SK-N-SH (cell line): Measurements from ENCODE around the gene PXDN. TPM values are rescaled to one million over a fixed set of nuclear protein-coding genes. Genes with fewer than 3 reads are reported as not detected.

Source experiments
- CTCF ChIA-PET: fragments of 300-600, 350-600 bp; formaldehyde crosslinking; extraction: SDS; loops from one replicate; lab custom pipeline; 2021; lab: Yijun Ruan, JAX
- POLR2A ChIA-PET: fragments of 350-600 bp; sonication (Branson Sonifier 250); formaldehyde crosslinking; extraction: SDS; loops from one replicate; lab custom pipeline; 2020; ENCODE audit warnings: antibody characterized with exemption, inconsistent platforms; lab: Yijun Ruan, JAX
- DNase-seq: peaks from one replicate; pipeline ENCODE4 v3.0.0; 2012
- H2AFZ ChIP-seq: fragments of 200-600 bp; sonication (generic); 2 replicates; pipeline ENCODE4 v1.8.1; 2016; ENCODE audit warnings: antibody characterized with exemption, mild to moderate bottlenecking, low read depth
- H3F3A ChIP-seq: fragments of 200-600 bp; sonication (generic); replicated peaks from 2 replicates; pipeline ENCODE3; 2016; ENCODE audit warnings: antibody characterized with exemption, mild to moderate bottlenecking; ENCODE audit not compliant: insufficient read depth
- H3K27ac ChIP-seq, 2 experiments: fragments of 200-500 bp in 1 of 2; fragments of 200-600 bp in 1 of 2; sonication (Bioruptor generic) in 1 of 2; sonication (generic), shearing (Covaris generic) in 1 of 2; 2 replicates each; pipeline versions ENCODE4 v1.5.1 to v1.6.1; 2014 to 2016; ENCODE audit warnings: low read depth in 2 of 2, inconsistent platforms in 1 of 2, low read length in 1 of 2, mild to moderate bottlenecking in 1 of 2, mixed read lengths in 1 of 2
- H3K27me3 ChIP-seq: fragments of 200-600 bp; sonication (generic), shearing (Covaris generic); 2 replicates; pipeline ENCODE4 v1.6.1; 2016; ENCODE audit warnings: mixed run types; ENCODE audit not compliant: insufficient read depth
- H3K36me3 ChIP-seq, 2 experiments: fragments of 200-500 bp in 1 of 2; fragments of 200-600 bp in 1 of 2; sonication (Bioruptor generic) in 1 of 2; sonication (generic) in 1 of 2; replicated peaks in 1 of 2; 2 replicates each; pipeline versions ENCODE3 to v1.5.1; 2014 to 2016; ENCODE audit warnings: low read length in 1 of 2, mild to moderate bottlenecking in 1 of 2; ENCODE audit not compliant: insufficient read depth in 2 of 2, control insufficient read depth in 1 of 2
- H3K4me1 ChIP-seq, 2 experiments: fragments of 200-500 bp in 1 of 2; fragments of 200-600 bp in 1 of 2; sonication (Bioruptor generic) in 1 of 2; sonication (generic), shearing (Covaris generic) in 1 of 2; 2 replicates each; pipeline versions ENCODE4 v1.5.1 to v1.6.1; 2014 to 2016; ENCODE audit warnings: low read depth in 1 of 2, low read length in 1 of 2, mixed run types in 1 of 2; ENCODE audit not compliant: insufficient read depth in 2 of 2, control insufficient read depth in 1 of 2
- H3K4me2 ChIP-seq: fragments of 200-600 bp; sonication (generic), shearing (Covaris generic); 2 replicates; pipeline ENCODE4 v1.6.1; 2017; ENCODE audit warnings: mixed run types
- H3K4me3 ChIP-seq, 2 experiments: fragments of 200-500 bp in 1 of 2; fragments of 200-600 bp in 1 of 2; sonication (Bioruptor generic) in 1 of 2; sonication (generic), shearing (Covaris generic) in 1 of 2; 2 replicates each; pipeline versions ENCODE4 v1.5.1 to v1.8.1; 2014 to 2016; ENCODE audit warnings: low read depth in 2 of 2, inconsistent platforms in 1 of 2, low read length in 1 of 2, mild to moderate bottlenecking in 1 of 2, mixed read lengths in 1 of 2, moderate library complexity in 1 of 2
- H3K79me2 ChIP-seq: fragments of 200-600 bp; sonication (generic); 2 replicates; pipeline ENCODE4 v1.8.1; 2017; ENCODE audit warnings: mild to moderate bottlenecking; ENCODE audit not compliant: insufficient read depth
- H3K9ac ChIP-seq: fragments of 200-600 bp; sonication (generic); 2 replicates; pipeline ENCODE4 v1.6.1; 2017; ENCODE audit warnings: mixed run types
- H3K9me2 ChIP-seq: fragments of 200-600 bp; sonication (generic); 2 replicates; pipeline ENCODE4 v1.6.1; 2017; ENCODE audit warnings: mixed run types
- H3K9me3 ChIP-seq: fragments of 200-600 bp; sonication (generic); 2 replicates; pipeline ENCODE4 v1.6.1; 2017; ENCODE audit warnings: mixed run types, mild to moderate bottlenecking, moderate library complexity
- H4K20me1 ChIP-seq: fragments of 200-600 bp; sonication (generic); 2 replicates; pipeline ENCODE4 v1.6.1; 2017; ENCODE audit warnings: mild to moderate bottlenecking, mixed run types; ENCODE audit not compliant: insufficient read depth
- EP300 ChIP-seq, 2 experiments: IDR thresholded peaks; 2 replicates each; pipeline versions ENCODE4 v1.4.0 to v1.6.1; 2012; ENCODE audit warnings: borderline replicate concordance in 1 of 2, low read depth in 1 of 2, low read length in 1 of 2
- FOXJ3 ChIP-seq: sonication (generic); formaldehyde crosslinking; IDR thresholded peaks from 2 replicates; pipeline ENCODE4 v1.5.1; 2020; ENCODE audit warnings: mild to moderate bottlenecking, missing genetic modification reagents
- MXI1 ChIP-seq: IDR thresholded peaks from 2 replicates; pipeline ENCODE4 v1.6.1; 2012; ENCODE audit warnings: mild to moderate bottlenecking, low read depth, low read length, improper control_type of control experiment
- RXRA ChIP-seq: IDR thresholded peaks from 2 replicates; pipeline ENCODE4 v1.4.0; 2012; ENCODE audit warnings: low read depth, mild to moderate bottlenecking, borderline replicate concordance
- TAF1 ChIP-seq: IDR thresholded peaks from 2 replicates; pipeline ENCODE4 v1.6.1; 2012; ENCODE audit warnings: low read depth, mild to moderate bottlenecking, low read length, moderate library complexity, borderline replicate concordance
- TCF12 ChIP-seq: IDR thresholded peaks from 2 replicates; pipeline ENCODE4 v1.4.0; 2012
- WGBS: methylation state at CpG from one replicate; pipeline ENCODE4 v1.1.6; 2017; ENCODE audit warnings: low lambda C conversion rate; 5-methylcytosine and 5-hydroxymethylcytosine counted together
- polyA plus RNA-seq, 3 experiments: library from polyadenylated mRNA; depleted of rRNA; stranded (reverse); fragments of >200 nt; gene quantifications; 2 replicates each; pipeline ENCODE4 v1.2.3, GENCODE V29; 2012
- TF ChIP-seq, protein P1 (sequence below): IDR thresholded peaks from 2 replicates; pipeline ENCODE4 v1.6.1; 2012; ENCODE audit warnings: mild to moderate bottlenecking, low read depth, low read length, moderate library complexity

PXDN gene
- polyA plus RNA-seq, 1 of the 3 experiments (the other 2 are of a cell fraction) = 146 TPM

DNA sequence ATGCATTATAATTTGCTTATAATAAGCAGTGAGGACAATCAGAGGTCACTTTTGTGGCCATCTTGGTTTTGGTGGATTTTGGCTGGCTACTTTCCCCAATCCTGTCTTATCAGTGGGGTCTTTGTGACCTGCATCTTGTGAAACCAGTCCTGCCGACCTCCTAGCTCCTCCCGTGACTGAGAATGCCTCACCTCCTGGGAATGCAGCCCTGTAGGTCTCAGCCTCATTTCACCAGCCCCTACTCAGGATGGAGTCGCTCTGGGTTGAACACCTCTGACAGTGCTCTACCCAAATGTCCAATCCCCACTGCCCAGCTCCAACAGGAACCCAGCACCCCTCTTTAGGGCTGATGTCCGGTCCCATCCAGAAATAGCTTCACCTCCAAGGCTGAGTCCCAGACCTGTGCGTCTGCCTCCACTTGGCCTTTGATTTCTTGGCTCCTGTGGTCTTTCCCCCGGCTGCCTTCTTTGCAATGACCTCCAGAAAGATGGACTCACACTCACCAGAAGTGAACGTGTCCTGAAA is 31.3 kb upstream of the PXDN start:
- Histone ChIP-seq H3K9ac (no peak overlapping the region), H3K4me3 (no peak overlapping the region), H3K36me3 (no peaks in the 10 kb centered on the region), H3K79me2 (no peaks in the 10 kb centered on the region), H2AFZ (no peak overlapping the region), H3K27ac (no peak overlapping the region), H3K9me2 (no peaks in the 10 kb centered on the region), H3K4me1 (no peaks in the 10 kb centered on the region; a peak in 1 of 4 replicates), H3K27me3 (no peaks in the 10 kb centered on the region), H4K20me1 (no peaks in the 10 kb centered on the region), H3K4me2 (no peak overlapping the region), H3F3A (no peaks in the 10 kb centered on the region), H3K9me3 (no peaks in the 10 kb centered on the region)
- DNase-seq = no peak
- ChIA-PET POLR2A (interaction anchor here (0.6 to 1.7 kb wide), 2 partner anchors 9 to 157 kb away, joined by 3 read pairs; no protein-coding TSS in a partner anchor), CTCF (interaction anchor here (1.0 to 1.9 kb wide), 4 partner anchors 25 to 225 kb away, joined by 3 to 8 read pairs (median 4); no protein-coding TSS in a partner anchor)
- WGBS = 70% methylated on average over 7 of the region's 7 CpGs
- TF ChIP-seq RXRA = no peak
- TF ChIP-seq EP300 (IDR thresholded peaks at IDR 0.05; ENCODE audit: borderline replicate concordance in 1 of 2, low read depth in 1 of 2, low read length in 1 of 2) = no peak
- no peak for TF ChIP-seq TAF1

DNA sequence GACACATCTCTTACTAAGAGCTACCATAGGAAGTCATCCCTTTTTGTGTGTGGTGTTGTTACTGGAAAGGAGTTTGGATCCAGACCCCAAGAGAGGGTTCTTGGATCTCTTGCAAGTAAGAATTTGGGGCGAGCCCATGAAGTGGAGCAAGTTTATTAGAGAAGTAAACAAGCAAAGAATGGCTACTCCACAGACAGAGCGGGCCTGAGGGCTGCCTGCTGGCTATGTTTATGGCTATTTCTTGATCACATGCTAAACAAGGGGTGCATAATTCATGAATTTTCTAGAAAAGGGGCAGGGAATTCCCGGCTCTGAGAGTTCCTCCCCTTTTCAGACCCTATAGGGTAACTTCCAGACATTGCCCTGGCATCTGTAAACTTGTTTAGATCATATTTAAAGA is 30.6 kb upstream of the PXDN start:
- CTCF ChIA-PET = interaction anchor here (1.0 to 8.8 kb wide), 5 partner anchors 15 to 223 kb away, joined by 3 to 122 read pairs (median 4); no protein-coding TSS in a partner anchor
- Histone ChIP-seq H3K4me1 (no peaks in the 10 kb centered on the region; a peak in 1 of 4 replicates), H3K36me3 (no peaks in the 10 kb centered on the region), H3K9me3 (no peaks in the 10 kb centered on the region), H3K9ac (no peak overlapping the region), H3K27ac (no peak overlapping the region), H3K4me3 (no peak overlapping the region), H2AFZ (no peak overlapping the region), H4K20me1 (no peaks in the 10 kb centered on the region), H3F3A (no peaks in the 10 kb centered on the region), H3K4me2 (no peak overlapping the region), H3K79me2 (no peaks in the 10 kb centered on the region), H3K9me2 (no peaks in the 10 kb centered on the region), H3K27me3 (no peaks in the 10 kb centered on the region)
- WGBS = 24% methylated on average over 3 of the region's 3 CpGs
- POLR2A ChIA-PET = interaction anchor here (1.7 kb wide), 1 partner anchor 9 kb away, joined by 3 read pairs; no protein-coding TSS in a partner anchor
- TF ChIP-seq, protein P1, sequence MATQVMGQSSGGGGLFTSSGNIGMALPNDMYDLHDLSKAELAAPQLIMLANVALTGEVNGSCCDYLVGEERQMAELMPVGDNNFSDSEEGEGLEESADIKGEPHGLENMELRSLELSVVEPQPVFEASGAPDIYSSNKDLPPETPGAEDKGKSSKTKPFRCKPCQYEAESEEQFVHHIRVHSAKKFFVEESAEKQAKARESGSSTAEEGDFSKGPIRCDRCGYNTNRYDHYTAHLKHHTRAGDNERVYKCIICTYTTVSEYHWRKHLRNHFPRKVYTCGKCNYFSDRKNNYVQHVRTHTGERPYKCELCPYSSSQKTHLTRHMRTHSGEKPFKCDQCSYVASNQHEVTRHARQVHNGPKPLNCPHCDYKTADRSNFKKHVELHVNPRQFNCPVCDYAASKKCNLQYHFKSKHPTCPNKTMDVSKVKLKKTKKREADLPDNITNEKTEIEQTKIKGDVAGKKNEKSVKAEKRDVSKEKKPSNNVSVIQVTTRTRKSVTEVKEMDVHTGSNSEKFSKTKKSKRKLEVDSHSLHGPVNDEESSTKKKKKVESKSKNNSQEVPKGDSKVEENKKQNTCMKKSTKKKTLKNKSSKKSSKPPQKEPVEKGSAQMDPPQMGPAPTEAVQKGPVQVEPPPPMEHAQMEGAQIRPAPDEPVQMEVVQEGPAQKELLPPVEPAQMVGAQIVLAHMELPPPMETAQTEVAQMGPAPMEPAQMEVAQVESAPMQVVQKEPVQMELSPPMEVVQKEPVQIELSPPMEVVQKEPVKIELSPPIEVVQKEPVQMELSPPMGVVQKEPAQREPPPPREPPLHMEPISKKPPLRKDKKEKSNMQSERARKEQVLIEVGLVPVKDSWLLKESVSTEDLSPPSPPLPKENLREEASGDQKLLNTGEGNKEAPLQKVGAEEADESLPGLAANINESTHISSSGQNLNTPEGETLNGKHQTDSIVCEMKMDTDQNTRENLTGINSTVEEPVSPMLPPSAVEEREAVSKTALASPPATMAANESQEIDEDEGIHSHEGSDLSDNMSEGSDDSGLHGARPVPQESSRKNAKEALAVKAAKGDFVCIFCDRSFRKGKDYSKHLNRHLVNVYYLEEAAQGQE = no peak
- TF ChIP-seq FOXJ3 = no peak
- TF ChIP-seq TCF12 = no peak
- TF ChIP-seq MXI1 = no peak
- DNase-seq = no peak
